ENCODE results near the gene CEACAM5. TPM values are rescaled to one million over a fixed set of nuclear protein-coding genes. Genes with fewer than 3 reads are reported as not detected.

The CEACAM5 gene
- polyA plus RNA-seq, 3 donors, result 0.13 to 0.14 TPM; not detected in 1

Other genes with a start within 250 kb of the CEACAM5 start
- gene CEACAM21, start 132.5 kb upstream of the CEACAM5 start, polyA plus RNA-seq (ENCODE audit: insufficient read length in 3 of 3), result 1 to 10 TPM; 1.5 to 2.4 (median 1.9) TPM
- under 1 TPM in 2 of 3 donors, not detected in 1; 0.13 to 0.18 TPM for gene CEACAM4, start 81.6 kb upstream of the CEACAM5 start, polyA plus RNA-seq (ENCODE audit: insufficient read length in 3 of 3)
- not detected for gene CEACAM7, start 20.4 kb upstream of the CEACAM5 start, polyA plus RNA-seq (ENCODE audit: insufficient read length in 3 of 3)
- under 1 TPM; 0.17 to 0.35 (median 0.31) TPM for gene CEACAM6, start 46.9 kb downstream of the CEACAM5 start, polyA plus RNA-seq (ENCODE audit: insufficient read length in 3 of 3)
- gene CEACAM3, start 88.0 kb downstream of the CEACAM5 start, polyA plus RNA-seq (ENCODE audit: insufficient read length in 3 of 3), result under 1 TPM in 2 of 3 donors, not detected in 1; 0.12 to 0.23 TPM
- gene LYPD4, start 136.1 kb downstream of the CEACAM5 start, polyA plus RNA-seq (ENCODE audit: insufficient read length in 3 of 3), result not detected
- not detected for gene DMRTC2, start 136.4 kb downstream of the CEACAM5 start, polyA plus RNA-seq (ENCODE audit: insufficient read length in 3 of 3)
- 1,000 to 10,000 TPM; 1,296 to 1,888 (median 1,672) TPM for gene RPS19, start 151.6 kb downstream of the CEACAM5 start, polyA plus RNA-seq (ENCODE audit: insufficient read length in 3 of 3)
- gene CD79A, start 168.7 kb downstream of the CEACAM5 start, polyA plus RNA-seq (ENCODE audit: insufficient read length in 3 of 3), result 1 to 10 TPM in 1 of 3 donors, under 1 TPM in 2; 0.39 to 1.1 (median 0.81) TPM
- 10 to 100 TPM; 51.4 to 61.0 (median 54.1) TPM for gene ARHGEF1, start 174.6 kb downstream of the CEACAM5 start, polyA plus RNA-seq (ENCODE audit: insufficient read length in 3 of 3)
- gene ERFL, start 219.8 kb downstream of the CEACAM5 start, polyA plus RNA-seq (ENCODE audit: insufficient read length in 3 of 3), result under 1 TPM in 1 of 3 donors, not detected in 2; 0.09 TPM

All from renal pelvis (tissue), 3 donors.